ENCODE measurements around the gene ARHGEF38. TPM values are rescaled to one million over a fixed set of nuclear protein-coding genes. Genes with fewer than 3 reads are reported as not detected.

ARHGEF38 gene
- total RNA-seq (2022), result not detected in 2 replicates
- Bru-seq, nascent RNA, result percentile 3 among the genes with signal in this experiment
- percentile 3 among the genes with signal in this experiment for BruChase-seq, experiment 1, labeled RNA remaining after a 6-hour chase
- percentile 4 among the genes with signal in this experiment for BruChase-seq, experiment 2, labeled RNA remaining after a 2-hour chase
- long read RNA-seq, partial matches to known transcripts, result 0 of 1 reads
- long read RNA-seq, other reads (novel, unspliced or antisense), result 1 of 1 reads

DNA sequence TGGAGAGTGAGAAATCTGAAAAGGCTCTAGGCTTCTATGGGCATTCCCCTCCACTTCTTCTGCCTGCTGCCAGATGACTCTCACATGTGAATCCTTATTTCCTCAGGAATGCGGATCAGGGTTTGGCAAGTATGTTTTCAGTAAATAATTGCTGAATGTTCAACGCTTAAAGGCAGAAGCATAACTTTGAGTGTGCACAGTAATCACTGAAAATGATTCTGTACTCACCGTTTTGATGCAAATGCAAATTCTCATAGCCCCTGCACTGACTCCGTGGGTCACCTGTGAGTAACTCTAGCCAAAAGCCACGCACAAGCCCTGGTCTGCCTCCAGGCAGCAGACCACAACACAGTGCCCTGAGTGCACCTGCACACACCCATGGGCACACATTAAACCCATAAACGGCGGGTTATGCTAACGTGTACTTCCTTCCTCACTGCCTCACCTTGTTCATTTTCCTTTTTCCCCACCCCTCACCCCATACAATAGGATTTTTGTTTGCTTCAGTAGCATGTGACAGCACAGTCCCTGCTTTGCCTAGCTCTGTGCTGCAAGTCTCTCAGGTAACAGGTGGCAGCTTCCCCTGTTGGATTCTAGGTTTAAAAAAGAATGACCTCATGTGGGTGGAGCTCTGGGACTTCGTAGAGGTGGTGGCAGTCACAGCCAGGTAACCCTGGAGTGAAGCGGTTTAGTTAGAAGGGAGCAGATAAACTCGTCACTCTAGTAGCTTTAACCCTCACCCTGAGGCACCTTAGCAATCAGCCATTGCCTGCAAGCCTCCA, at the start of gene ARHGEF38:
Gene ARHGEF38, plus strand, starts transcription at position 656 of the 782 bp plus-strand sequence. CDS start 146 bp downstream, outside the sequence.
- no peaks in the 10 kb centered on the region for H3K27me3 Mint-ChIP-seq (ENCODE audit: insufficient read depth, unreplicated experiment)
- intact Hi-C loops (cut with micrococcal nuclease), result no loop called here
- peaks cover 12% of the 10 kb centered on the region for H3K4me1 Mint-ChIP-seq (ENCODE audit: insufficient read depth, unreplicated experiment)
- H3K9me3 Mint-ChIP-seq (ENCODE audit: unreplicated experiment), result no peaks in the 10 kb centered on the region
- H3K36me3 Mint-ChIP-seq (ENCODE audit: insufficient read depth, unreplicated experiment), result no peaks in the 10 kb centered on the region
- DNase-seq (ENCODE audit: unreplicated experiment), result peak; percentile 18
- BruUV-seq (replicated peaks), result no TSS peak
- H3K4me3 Mint-ChIP-seq (ENCODE audit: unreplicated experiment), result peak within 1 kb of the TSS; percentile 3
- ChIA-PET POLR2A (interaction anchor here (0.9 kb wide), 1 partner anchor 13 kb away, joined by 3 read pairs; no protein-coding TSS in a partner anchor), CTCF (interaction anchor here (0.6 to 2.7 kb wide), 6 partner anchors 31 to 166 kb away, joined by 3 to 13 read pairs (median 4); no protein-coding TSS in a partner anchor)
- no peak within 1 kb of the TSS for H3K27ac Mint-ChIP-seq (ENCODE audit: low read depth, unreplicated experiment)
- TF ChIP-seq, protein P1, sequence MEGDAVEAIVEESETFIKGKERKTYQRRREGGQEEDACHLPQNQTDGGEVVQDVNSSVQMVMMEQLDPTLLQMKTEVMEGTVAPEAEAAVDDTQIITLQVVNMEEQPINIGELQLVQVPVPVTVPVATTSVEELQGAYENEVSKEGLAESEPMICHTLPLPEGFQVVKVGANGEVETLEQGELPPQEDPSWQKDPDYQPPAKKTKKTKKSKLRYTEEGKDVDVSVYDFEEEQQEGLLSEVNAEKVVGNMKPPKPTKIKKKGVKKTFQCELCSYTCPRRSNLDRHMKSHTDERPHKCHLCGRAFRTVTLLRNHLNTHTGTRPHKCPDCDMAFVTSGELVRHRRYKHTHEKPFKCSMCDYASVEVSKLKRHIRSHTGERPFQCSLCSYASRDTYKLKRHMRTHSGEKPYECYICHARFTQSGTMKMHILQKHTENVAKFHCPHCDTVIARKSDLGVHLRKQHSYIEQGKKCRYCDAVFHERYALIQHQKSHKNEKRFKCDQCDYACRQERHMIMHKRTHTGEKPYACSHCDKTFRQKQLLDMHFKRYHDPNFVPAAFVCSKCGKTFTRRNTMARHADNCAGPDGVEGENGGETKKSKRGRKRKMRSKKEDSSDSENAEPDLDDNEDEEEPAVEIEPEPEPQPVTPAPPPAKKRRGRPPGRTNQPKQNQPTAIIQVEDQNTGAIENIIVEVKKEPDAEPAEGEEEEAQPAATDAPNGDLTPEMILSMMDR (IDR thresholded peaks at IDR 0.05; ENCODE audit: unreplicated experiment), result no peak

GRCh38 chr4:105503484-105503883, 48.9 kb upstream of the ARHGEF38 start:
- no TSS peak for BruUV-seq (replicated peaks)
- intact Hi-C loops (cut with micrococcal nuclease), result no loop called here
- no peaks in the 10 kb centered on the region for H3K36me3 Mint-ChIP-seq (ENCODE audit: insufficient read depth, unreplicated experiment)
- TF ChIP-seq, protein P1 (IDR thresholded peaks at IDR 0.05; ENCODE audit: unreplicated experiment), result no peak
- H3K9me3 Mint-ChIP-seq (ENCODE audit: unreplicated experiment), result no peaks in the 10 kb centered on the region
- POLR2A ChIA-PET, result interaction anchor here (0.6 kb wide), 1 partner anchor 231 kb away, joined by 3 read pairs; no protein-coding TSS in a partner anchor
- no peak overlapping the region for H3K4me3 Mint-ChIP-seq (ENCODE audit: unreplicated experiment)
- H3K27me3 Mint-ChIP-seq (ENCODE audit: insufficient read depth, unreplicated experiment), result no peaks in the 10 kb centered on the region
- H3K4me1 Mint-ChIP-seq (ENCODE audit: insufficient read depth, unreplicated experiment), result no peaks in the 10 kb centered on the region
- CTCF ChIA-PET, result interaction anchor here (1.1 to 1.5 kb wide), 3 partner anchors 18 to 162 kb away, joined by 3 to 7 read pairs (median 3); no protein-coding TSS in a partner anchor
- no peak overlapping the region for H3K27ac Mint-ChIP-seq (ENCODE audit: low read depth, unreplicated experiment)
- DNase-seq (ENCODE audit: unreplicated experiment), result no peak

- no peaks in the 10 kb centered on the region for H3K36me3 Mint-ChIP-seq (ENCODE audit: insufficient read depth, unreplicated experiment)
- H3K9me3 Mint-ChIP-seq (ENCODE audit: unreplicated experiment), result no peaks in the 10 kb centered on the region
- no peaks in the 10 kb centered on the region for H3K4me1 Mint-ChIP-seq (ENCODE audit: insufficient read depth, unreplicated experiment)
- CTCF ChIA-PET, result interaction anchor here (0.9 to 1.5 kb wide), 2 partner anchors 16 to 30 kb away, joined by 3 to 7 read pairs; no protein-coding TSS in a partner anchor
- TF ChIP-seq, protein P1 (IDR thresholded peaks at IDR 0.05; ENCODE audit: unreplicated experiment), result no peak
- POLR2A ChIA-PET, result no interaction called here
- DNase-seq (ENCODE audit: unreplicated experiment), result peak; percentile 19
- no peaks in the 10 kb centered on the region for H3K27me3 Mint-ChIP-seq (ENCODE audit: insufficient read depth, unreplicated experiment)
- BruUV-seq (replicated peaks), result no TSS peak
- no peak overlapping the region for H3K27ac Mint-ChIP-seq (ENCODE audit: low read depth, unreplicated experiment)
- no peak overlapping the region for H3K4me3 Mint-ChIP-seq (ENCODE audit: unreplicated experiment)
- intact Hi-C loops (cut with micrococcal nuclease), result no loop called here
Measured at GRCh38 chr4:105504744-105505143, 47.7 kb upstream of the ARHGEF38 start.

GRCh38 chr4:105509291-105509690, 43.1 kb upstream of the ARHGEF38 start:
- H3K27me3 Mint-ChIP-seq (ENCODE audit: insufficient read depth, unreplicated experiment), result no peaks in the 10 kb centered on the region
- CTCF ChIA-PET, result no interaction called here
- intact Hi-C loops (cut with micrococcal nuclease), result no loop called here
- H3K36me3 Mint-ChIP-seq (ENCODE audit: insufficient read depth, unreplicated experiment), result no peaks in the 10 kb centered on the region
- H3K9me3 Mint-ChIP-seq (ENCODE audit: unreplicated experiment), result no peaks in the 10 kb centered on the region
- no TSS peak for BruUV-seq (replicated peaks)
- TF ChIP-seq, protein P1 (IDR thresholded peaks at IDR 0.05; ENCODE audit: unreplicated experiment), result no peak
- no peaks in the 10 kb centered on the region for H3K4me1 Mint-ChIP-seq (ENCODE audit: insufficient read depth, unreplicated experiment)
- H3K27ac Mint-ChIP-seq (ENCODE audit: low read depth, unreplicated experiment), result no peak overlapping the region
- DNase-seq (ENCODE audit: unreplicated experiment), result no peak
- no peak overlapping the region for H3K4me3 Mint-ChIP-seq (ENCODE audit: unreplicated experiment)
- POLR2A ChIA-PET, result no interaction called here

Data from MCF 10A (cell line).